Activated naive CD8-positive, alpha-beta T cell (primary cell): ENCODE results near the gene CNDP1.
"Not testable (repeated sequence)": the region's sequence is repeated elsewhere in the genome, so short reads cannot be mapped to it uniquely, and the experiment has no call there.

Experiments used
- H3K27ac Mint-ChIP-seq: one replicate; pipeline ENCODE4 v1.8.0; 2021; ENCODE audit warnings: mixed read lengths
- H3K27me3 Mint-ChIP-seq: one replicate; pipeline ENCODE4 v1.8.0; 2021; ENCODE audit warnings: mixed read lengths
- H3K36me3 Mint-ChIP-seq: one replicate; pipeline ENCODE4 v1.8.0; 2021; ENCODE audit warnings: mixed read lengths
- H3K4me1 Mint-ChIP-seq: one replicate; pipeline ENCODE4 v1.8.0; 2021; ENCODE audit warnings: low read depth, mixed read lengths
- H3K4me3 Mint-ChIP-seq: one replicate; pipeline ENCODE4 v1.8.0; 2021; ENCODE audit warnings: mild to moderate bottlenecking, mixed read lengths
- H3K9me3 Mint-ChIP-seq: one replicate; pipeline ENCODE4 v1.8.0; 2021; ENCODE audit warnings: low read depth, mixed read lengths

The CNDP1 gene

GRCh38 chr18:74522635-74523548, 11.4 kb upstream of the CNDP1 start:
- Mint-ChIP-seq H3K27ac (no peak overlapping the region), H3K36me3 (peaks cover 12% of the 10 kb centered on the region), H3K27me3 (no peaks in the 10 kb centered on the region), H3K4me1 (no peaks in the 10 kb centered on the region), H3K9me3 (no peaks in the 10 kb centered on the region), H3K4me3 (no peak overlapping the region)

- Mint-ChIP-seq H3K36me3 (peaks cover 12% of the 10 kb centered on the region), H3K9me3 (no peaks in the 10 kb centered on the region), H3K27me3 (no peaks in the 10 kb centered on the region), H3K27ac (no peak overlapping the region), H3K4me1 (no peaks in the 10 kb centered on the region), H3K4me3 (no peak overlapping the region)
Measured at GRCh38 chr18:74524097-74524496, 10.2 kb upstream of the CNDP1 start.

- H3K27ac Mint-ChIP-seq, H3K4me3 Mint-ChIP-seq, H3K4me1 Mint-ChIP-seq, H3K27me3 Mint-ChIP-seq, H3K9me3 Mint-ChIP-seq: not testable (repeated sequence)
- H3K36me3 Mint-ChIP-seq = peaks cover 12% of the 10 kb centered on the region
Measured at GRCh38 chr18:74524915-74525314, 9.4 kb upstream of the CNDP1 start.

- H3K9me3 Mint-ChIP-seq = no peaks in the 10 kb centered on the region
- no peak overlapping the region for H3K4me3 Mint-ChIP-seq
- peaks cover 10% of the 10 kb centered on the region for H3K36me3 Mint-ChIP-seq
- no peaks in the 10 kb centered on the region for H3K4me1 Mint-ChIP-seq
- no peaks in the 10 kb centered on the region for H3K27me3 Mint-ChIP-seq
- no peak overlapping the region for H3K27ac Mint-ChIP-seq
Measured at GRCh38 chr18:74525741-74526140, 8.6 kb upstream of the CNDP1 start.

- Mint-ChIP-seq H3K9me3 (no peaks in the 10 kb centered on the region), H3K4me3 (no peak overlapping the region), H3K27me3 (no peaks in the 10 kb centered on the region), H3K4me1 (no peaks in the 10 kb centered on the region), H3K36me3 (peaks cover 5% of the 10 kb centered on the region), H3K27ac (no peak overlapping the region)
Measured at GRCh38 chr18:74526488-74526887, 7.8 kb upstream of the CNDP1 start.

- Mint-ChIP-seq H3K36me3 (no peaks in the 10 kb centered on the region), H3K9me3 (no peaks in the 10 kb centered on the region), H3K4me1 (no peaks in the 10 kb centered on the region), H3K4me3 (no peak overlapping the region), H3K27ac (no peak overlapping the region), H3K27me3 (no peaks in the 10 kb centered on the region)
Measured at GRCh38 chr18:74528478-74528877, 5.8 kb upstream of the CNDP1 start.

- H3K27ac Mint-ChIP-seq = no peak overlapping the region
- H3K36me3 Mint-ChIP-seq = no peaks in the 10 kb centered on the region
- H3K9me3 Mint-ChIP-seq = no peaks in the 10 kb centered on the region
- H3K27me3 Mint-ChIP-seq = no peaks in the 10 kb centered on the region
- no peaks in the 10 kb centered on the region for H3K4me1 Mint-ChIP-seq
- H3K4me3 Mint-ChIP-seq = no peak overlapping the region
Measured at GRCh38 chr18:74528913-74529312, 5.4 kb upstream of the CNDP1 start.

GRCh38 chr18:74529378-74529777, 4.9 kb upstream of the CNDP1 start:
- no peaks in the 10 kb centered on the region for H3K9me3 Mint-ChIP-seq
- no peak overlapping the region for H3K27ac Mint-ChIP-seq
- no peaks in the 10 kb centered on the region for H3K27me3 Mint-ChIP-seq
- no peak overlapping the region for H3K4me3 Mint-ChIP-seq
- no peaks in the 10 kb centered on the region for H3K4me1 Mint-ChIP-seq
- no peaks in the 10 kb centered on the region for H3K36me3 Mint-ChIP-seq

- Mint-ChIP-seq H3K4me3 (no peak overlapping the region), H3K4me1 (no peaks in the 10 kb centered on the region), H3K36me3 (no peaks in the 10 kb centered on the region), H3K27me3 (no peaks in the 10 kb centered on the region), H3K9me3 (no peaks in the 10 kb centered on the region), H3K27ac (no peak overlapping the region)
Measured at GRCh38 chr18:74529811-74530583, 4.3 kb upstream of the CNDP1 start.

GRCh38 chr18:74530584-74530862, 3.8 kb upstream of the CNDP1 start:
- no peaks in the 10 kb centered on the region for H3K4me1 Mint-ChIP-seq
- no peak overlapping the region for H3K27ac Mint-ChIP-seq
- H3K36me3 Mint-ChIP-seq = no peaks in the 10 kb centered on the region
- H3K27me3 Mint-ChIP-seq = no peaks in the 10 kb centered on the region
- no peaks in the 10 kb centered on the region for H3K9me3 Mint-ChIP-seq
- H3K4me3 Mint-ChIP-seq = no peak overlapping the region

GRCh38 chr18:74531043-74531442, 3.3 kb upstream of the CNDP1 start:
- Mint-ChIP-seq H3K4me1 (no peaks in the 10 kb centered on the region), H3K9me3 (no peaks in the 10 kb centered on the region), H3K4me3 (no peak overlapping the region), H3K36me3 (no peaks in the 10 kb centered on the region), H3K27ac (no peak overlapping the region), H3K27me3 (no peaks in the 10 kb centered on the region)

- no peaks in the 10 kb centered on the region for H3K36me3 Mint-ChIP-seq
- H3K4me3 Mint-ChIP-seq = no peak overlapping the region
- H3K4me1 Mint-ChIP-seq = no peaks in the 10 kb centered on the region
- no peak overlapping the region for H3K27ac Mint-ChIP-seq
- H3K9me3 Mint-ChIP-seq = no peaks in the 10 kb centered on the region
- H3K27me3 Mint-ChIP-seq = no peaks in the 10 kb centered on the region
Measured at GRCh38 chr18:74532511-74533025, 1.7 kb upstream of the CNDP1 start.

GRCh38 chr18:74533666-74534065, 634 bp upstream of the CNDP1 start:
- Mint-ChIP-seq H3K36me3 (no peaks in the 10 kb centered on the region), H3K9me3 (no peaks in the 10 kb centered on the region), H3K4me1 (no peaks in the 10 kb centered on the region), H3K27me3 (no peaks in the 10 kb centered on the region), H3K4me3 (no peak overlapping the region), H3K27ac (no peak overlapping the region)

GRCh38 chr18:74534981-74535649, 815 bp downstream of the CNDP1 start:
- H3K27me3 Mint-ChIP-seq = no peaks in the 10 kb centered on the region
- no peaks in the 10 kb centered on the region for H3K9me3 Mint-ChIP-seq
- H3K4me1 Mint-ChIP-seq = no peaks in the 10 kb centered on the region
- H3K27ac Mint-ChIP-seq = no peak overlapping the region
- H3K4me3 Mint-ChIP-seq = no peak overlapping the region
- H3K36me3 Mint-ChIP-seq = no peaks in the 10 kb centered on the region

- H3K36me3 Mint-ChIP-seq = no peaks in the 10 kb centered on the region
- no peaks in the 10 kb centered on the region for H3K4me1 Mint-ChIP-seq
- H3K27ac Mint-ChIP-seq = no peak overlapping the region
- no peaks in the 10 kb centered on the region for H3K27me3 Mint-ChIP-seq
- no peak overlapping the region for H3K4me3 Mint-ChIP-seq
- H3K9me3 Mint-ChIP-seq = no peaks in the 10 kb centered on the region
Measured at GRCh38 chr18:74539289-74539688, 5.0 kb downstream of the CNDP1 start.
